HEK293 (cell line): ENCODE data around the gene STUM.

ENCODE experiments used
- CTCF ChIA-PET: fragments of 350-600 bp; formaldehyde crosslinking; extraction: SDS; loops from one replicate; lab custom pipeline; 2021; ENCODE audit warnings: antibody characterized with exemption; lab: Yijun Ruan, JAX
- POLR2A ChIA-PET: fragments of 300-600 bp; formaldehyde crosslinking; extraction: SDS; loops from one replicate; lab custom pipeline; 2020; ENCODE audit warnings: antibody characterized with exemption, inconsistent platforms; lab: Yijun Ruan, JAX
- H3K27ac ChIP-seq: fragments of 200-500 bp; sonication (Bioruptor generic); 2 replicates; pipeline ENCODE4 v1.5.1; 2014; ENCODE audit warnings: low read depth, low read length, control low read depth, inconsistent platforms; ENCODE audit errors: extremely low read depth
- H3K36me3 ChIP-seq, 2 experiments: fragments of 200-500 bp in 1 of 2; sonication (Bioruptor generic) in 1 of 2; 1 replicate in 1 of 2; 2 replicates in 1 of 2; pipeline ENCODE4 v1.5.1; 2014 to 2017; ENCODE audit warnings: inconsistent platforms in 2 of 2, low read length in 2 of 2; ENCODE audit not compliant: control insufficient read depth in 2 of 2, insufficient read depth in 1 of 2
- H3K4me1 ChIP-seq: fragments of 200-500 bp; sonication (Bioruptor generic); 2 replicates; pipeline ENCODE4 v1.5.1; 2014; ENCODE audit warnings: mild to moderate bottlenecking, low read length, inconsistent platforms; ENCODE audit not compliant: control insufficient read depth, insufficient read depth
- H3K4me3 ChIP-seq: 2 replicates; pipeline ENCODE4 v1.5.1; 2011; ENCODE audit warnings: low read depth, mild to moderate bottlenecking, control low read depth, low read length, moderate library complexity
- H3K9me3 ChIP-seq: fragments of 200-500 bp; sonication (Bioruptor generic); 2 replicates; pipeline ENCODE4 v1.5.1; 2014; ENCODE audit warnings: low read depth, low read length, inconsistent platforms; ENCODE audit not compliant: control insufficient read depth, insufficient read depth
- BCL11A ChIP-seq: fragments of 450-650 bp; formaldehyde crosslinking; IDR thresholded peaks from 2 replicates; pipeline ENCODE4 v1.5.1; 2016; ENCODE audit warnings: low read depth, missing biosample characterization, missing genetic modification characterization
- GLIS2 ChIP-seq: fragments of 450-650 bp; formaldehyde crosslinking; IDR thresholded peaks from 2 replicates; pipeline ENCODE4 v1.5.1; 2016; ENCODE audit warnings: missing biosample characterization, missing genetic modification characterization
- HOXA7 ChIP-seq: sonication (generic); formaldehyde crosslinking; IDR thresholded peaks from 2 replicates; pipeline ENCODE4 v1.8.1; 2022; ENCODE audit warnings: missing genetic modification reagents, borderline replicate concordance
- KLF10 ChIP-seq: fragments of 450-650 bp; IDR thresholded peaks from 2 replicates; pipeline ENCODE4 v1.5.1; 2018; ENCODE audit warnings: missing biosample characterization, mild to moderate bottlenecking, missing genetic modification characterization
- TSHZ1 ChIP-seq: fragments of 450-650 bp; formaldehyde crosslinking; IDR thresholded peaks from 2 replicates; pipeline ENCODE4 v1.5.1; 2016; ENCODE audit warnings: missing biosample characterization, missing genetic modification characterization, borderline replicate concordance
- ZIC2 ChIP-seq: fragments of 450-650 bp; formaldehyde crosslinking; IDR thresholded peaks from 2 replicates; pipeline ENCODE4 v1.5.1; 2016; ENCODE audit warnings: missing biosample characterization, missing genetic modification characterization
- ZNF132 ChIP-seq: fragments of 450-650 bp; formaldehyde crosslinking; IDR thresholded peaks from 2 replicates; pipeline ENCODE4 v1.5.1; 2017; ENCODE audit warnings: missing biosample characterization, missing genetic modification characterization, borderline replicate concordance
- ZNF175 ChIP-seq: fragments of 450-650 bp; formaldehyde crosslinking; IDR thresholded peaks from 2 replicates; pipeline ENCODE4 v1.5.1; 2016; ENCODE audit warnings: missing biosample characterization, missing genetic modification characterization
- ZNF239 ChIP-seq: fragments of 450-650 bp; formaldehyde crosslinking; IDR thresholded peaks from 2 replicates; pipeline ENCODE4 v1.5.1; 2016; ENCODE audit warnings: missing biosample characterization, missing genetic modification characterization
- ZNF341 ChIP-seq: fragments of 450-650 bp; formaldehyde crosslinking; IDR thresholded peaks from 2 replicates; pipeline ENCODE4; 2016; ENCODE audit warnings: low read depth, missing biosample characterization, missing genetic modification characterization
- ZNF660 ChIP-seq: fragments of 450-650 bp; IDR thresholded peaks from 2 replicates; pipeline ENCODE4 v1.5.1; 2018; ENCODE audit warnings: missing biosample characterization, mild to moderate bottlenecking, missing genetic modification characterization
- ZNF664 ChIP-seq: fragments of 450-650 bp; formaldehyde crosslinking; IDR thresholded peaks from 2 replicates; pipeline ENCODE4 v1.5.1; 2016; ENCODE audit warnings: missing biosample characterization, missing genetic modification characterization
- ZNF701 ChIP-seq: fragments of 450-650 bp; formaldehyde crosslinking; IDR thresholded peaks from 2 replicates; pipeline ENCODE4 v1.5.1; 2016; ENCODE audit warnings: missing biosample characterization, missing genetic modification characterization
- TF ChIP-seq, protein P1 (sequence below): fragments of 450-650 bp; formaldehyde crosslinking; IDR thresholded peaks from 2 replicates; pipeline ENCODE4 v1.5.1; 2016; ENCODE audit warnings: missing biosample characterization, missing genetic modification characterization

STUM gene

DNA sequence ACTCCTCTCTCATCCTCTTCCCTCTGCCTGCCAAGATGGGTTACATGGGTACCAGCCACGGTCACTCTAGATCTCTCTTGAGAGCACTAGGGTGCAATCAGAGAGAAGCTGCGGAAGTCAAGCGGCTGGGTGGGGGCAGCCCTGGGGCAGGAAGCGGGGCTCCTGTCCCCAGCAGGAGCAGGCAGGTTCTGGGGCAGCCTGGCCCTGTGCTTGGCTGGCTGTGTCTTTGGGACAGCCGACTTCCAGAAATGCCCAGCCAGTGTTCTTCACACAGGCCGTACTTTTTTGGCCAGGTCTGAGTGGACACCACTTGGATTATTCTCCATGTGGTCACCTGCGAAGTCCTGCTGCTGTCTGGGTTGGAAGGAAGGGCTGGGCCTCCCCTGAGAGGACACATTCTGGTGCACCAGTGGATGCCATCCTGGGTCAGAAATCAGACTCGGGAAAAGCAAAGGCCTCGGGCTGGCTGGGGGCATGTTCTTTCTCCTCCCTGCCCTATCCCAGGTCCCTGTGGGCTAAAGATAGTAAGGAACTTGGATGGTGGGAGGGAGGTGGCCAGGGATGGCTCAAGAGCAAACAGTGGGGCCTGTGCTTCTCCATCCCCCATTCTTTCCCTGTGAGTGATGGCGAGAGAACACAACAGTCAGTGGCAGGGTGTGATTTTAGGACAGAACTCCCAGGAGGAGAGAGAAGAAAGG lies 96.9 kb downstream of the STUM start:
- Histone ChIP-seq H3K4me3 (no peak overlapping the region), H3K36me3 (peaks cover 0 to 27% of the 10 kb centered on the region in 2 experiments; a peak in 1 of 3 replicates), H3K4me1 (0 out of 2 replicates have a peak, but pooled peaks cover 3% of the 10 kb centered on the region), H3K9me3 (no peaks in the 10 kb centered on the region), H3K27ac (no peak overlapping the region)
- ChIA-PET CTCF (interaction anchor here (0.9 to 1.1 kb wide), 2 partner anchors 11 to 164 kb away, joined by 4 to 6 read pairs; no protein-coding TSS in a partner anchor), POLR2A (interaction anchor here (0.6 kb wide), 1 partner anchor 293 kb away, joined by 5 read pairs; no protein-coding TSS in a partner anchor)
- no peak for TF ChIP-seq KLF10 (tag by site-specific recombination)
- TF ChIP-seq ZIC2 (tag by site-specific recombination), result no peak
- 0 out of 2 replicates have a peak, but pooled peaks have one; percentile 16 for TF ChIP-seq ZNF341 (tag by site-specific recombination)
- no peak for TF ChIP-seq ZNF701 (tag by site-specific recombination)
- TF ChIP-seq ZNF239 (tag by site-specific recombination), result no peak

DNA sequence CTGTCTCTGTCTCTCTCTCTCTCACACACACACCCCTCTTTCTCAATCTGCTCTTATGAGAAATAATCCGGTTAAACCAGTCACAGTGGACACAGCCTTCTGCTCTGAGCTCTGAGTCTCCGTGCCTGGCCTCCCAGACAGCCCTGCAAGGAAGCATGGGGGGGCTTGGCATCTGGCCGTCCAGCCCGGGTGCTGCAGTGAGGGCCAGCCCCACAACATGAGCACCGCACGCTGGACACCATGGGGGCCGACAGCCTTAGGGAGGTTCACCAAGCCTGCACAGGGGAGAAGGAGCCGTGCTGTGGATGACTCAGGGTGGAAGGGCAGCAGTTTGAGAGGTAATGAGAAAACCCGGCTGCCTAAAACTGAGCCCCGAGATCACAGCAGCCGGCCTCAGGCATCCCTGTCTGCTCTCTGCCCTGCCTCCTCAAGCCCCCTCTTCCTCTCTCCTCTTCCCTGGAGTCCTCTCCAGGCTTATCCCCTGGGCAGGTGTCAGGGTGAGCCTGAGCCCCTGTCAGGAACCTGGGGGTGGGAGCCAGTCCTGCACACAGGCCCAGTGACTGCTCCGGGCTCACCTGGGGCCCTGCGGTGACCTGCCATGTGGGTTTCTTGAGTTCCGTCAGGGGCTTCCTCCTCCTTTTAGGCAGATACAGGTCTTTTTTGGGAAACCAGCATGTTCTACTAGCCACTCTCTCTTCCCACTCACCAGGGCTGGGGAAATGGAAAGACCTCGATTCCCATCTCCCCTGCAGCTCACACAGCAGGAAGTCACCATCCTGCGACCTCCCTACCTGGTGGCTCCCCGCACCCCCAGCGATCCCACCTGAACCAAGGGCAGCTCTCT lies 97.7 kb downstream of the STUM start:
- 0 out of 2 replicates have a peak, but pooled peaks cover 3% of the 10 kb centered on the region for H3K4me1 ChIP-seq
- POLR2A ChIA-PET, result interaction anchor here (0.6 kb wide), 1 partner anchor 293 kb away, joined by 5 read pairs; no protein-coding TSS in a partner anchor
- peaks cover 0 to 27% of the 10 kb centered on the region in 2 experiments; a peak in 1 of 3 replicates for H3K36me3 ChIP-seq
- no peak overlapping the region for H3K27ac ChIP-seq
- CTCF ChIA-PET, result interaction anchor here (0.9 to 1.4 kb wide), 4 partner anchors 12 to 181 kb away, joined by 3 to 6 read pairs (median 4); no protein-coding TSS in a partner anchor
- no peak overlapping the region for H3K4me3 ChIP-seq
- H3K9me3 ChIP-seq, result no peaks in the 10 kb centered on the region
- TF ChIP-seq GLIS2 (tag by site-specific recombination) (0 out of 2 replicates have a peak, but pooled peaks have one; percentile 16), ZNF175 (no peak), ZIC2 (tag by site-specific recombination) (peak; percentile 51), TSHZ1 (tag by site-specific recombination) (no peak), ZNF660 (no peak), BCL11A (tag by site-specific recombination) (no peak), ZNF701 (tag by site-specific recombination) (no peak), ZNF664 (tag by site-specific recombination) (no peak)

DNA sequence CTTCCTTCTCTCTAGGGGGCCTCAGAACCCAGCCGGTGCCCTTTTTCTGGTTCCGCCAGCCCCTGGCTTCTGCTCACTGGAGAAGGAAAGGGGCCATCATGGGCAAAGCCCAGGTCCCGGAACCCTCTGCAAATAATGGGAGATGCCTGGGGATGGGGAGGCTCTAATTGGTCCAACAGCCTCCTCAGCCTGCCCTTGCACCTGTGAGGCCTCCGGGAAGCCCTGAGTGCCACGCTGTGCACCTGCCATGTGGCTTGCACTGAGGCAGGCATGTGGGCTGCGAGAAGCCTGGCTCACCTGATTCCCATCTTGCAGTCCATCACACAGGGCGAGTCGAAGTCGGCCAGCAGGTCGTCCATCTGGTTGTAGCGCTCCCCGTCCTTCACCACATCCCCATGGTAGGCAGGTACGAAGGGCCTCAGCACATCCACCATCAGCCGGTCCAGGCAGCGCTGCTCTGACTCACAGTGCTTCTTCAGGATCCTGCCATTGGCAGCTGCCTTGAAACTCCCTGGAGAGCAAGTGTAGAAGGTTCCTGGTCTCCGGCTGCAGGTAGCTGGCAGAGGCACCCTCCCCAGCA lies 98.4 kb downstream of the STUM start:
- no peak overlapping the region for H3K27ac ChIP-seq
- no peak overlapping the region for H3K4me3 ChIP-seq
- H3K36me3 ChIP-seq, result peaks cover 0 to 24% of the 10 kb centered on the region in 2 experiments; a peak in 1 of 3 replicates
- H3K4me1 ChIP-seq, result 0 out of 2 replicates have a peak, but pooled peaks cover 3% of the 10 kb centered on the region
- ChIA-PET CTCF (interaction anchor here (1.2 to 2.6 kb wide), 3 partner anchors 14 to 180 kb away, joined by 3 to 12 read pairs (median 3); no protein-coding TSS in a partner anchor), POLR2A (no interaction called here)
- no peaks in the 10 kb centered on the region for H3K9me3 ChIP-seq
- TF ChIP-seq, protein P1, sequence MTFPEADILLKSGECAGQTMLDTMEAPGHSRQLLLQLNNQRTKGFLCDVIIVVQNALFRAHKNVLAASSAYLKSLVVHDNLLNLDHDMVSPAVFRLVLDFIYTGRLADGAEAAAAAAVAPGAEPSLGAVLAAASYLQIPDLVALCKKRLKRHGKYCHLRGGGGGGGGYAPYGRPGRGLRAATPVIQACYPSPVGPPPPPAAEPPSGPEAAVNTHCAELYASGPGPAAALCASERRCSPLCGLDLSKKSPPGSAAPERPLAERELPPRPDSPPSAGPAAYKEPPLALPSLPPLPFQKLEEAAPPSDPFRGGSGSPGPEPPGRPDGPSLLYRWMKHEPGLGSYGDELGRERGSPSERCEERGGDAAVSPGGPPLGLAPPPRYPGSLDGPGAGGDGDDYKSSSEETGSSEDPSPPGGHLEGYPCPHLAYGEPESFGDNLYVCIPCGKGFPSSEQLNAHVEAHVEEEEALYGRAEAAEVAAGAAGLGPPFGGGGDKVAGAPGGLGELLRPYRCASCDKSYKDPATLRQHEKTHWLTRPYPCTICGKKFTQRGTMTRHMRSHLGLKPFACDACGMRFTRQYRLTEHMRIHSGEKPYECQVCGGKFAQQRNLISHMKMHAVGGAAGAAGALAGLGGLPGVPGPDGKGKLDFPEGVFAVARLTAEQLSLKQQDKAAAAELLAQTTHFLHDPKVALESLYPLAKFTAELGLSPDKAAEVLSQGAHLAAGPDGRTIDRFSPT (tag by site-specific recombination), result no peak
- TF ChIP-seq ZNF132 (no peak), HOXA7 (CRISPR knock-in tag) (no peak)
